ENCODE data around the gene OR2B2.

- TF ChIP-seq CTCF (IDR thresholded peaks at IDR 0.05; ENCODE audit: low read depth, low read length, poor library complexity, severe bottlenecking) = peak; percentile 60
- no peak for TF ChIP-seq EZH2phosphoT487 (IDR thresholded peaks at IDR 0.05; ENCODE audit: borderline replicate concordance, low read length)
Observed at GRCh38 chr6:27871924-27872638, 40.1 kb downstream of the OR2B2 start.
